GM18511 (cell line): ENCODE results near the gene SLC16A2.

Source experiments
- ATAC-seq: cut with Tn5 transposase; IDR thresholded peaks from one replicate; pipeline ENCODE4 v1.9.1; 2021; ENCODE audit warnings: mild to moderate bottlenecking, moderate library complexity; ENCODE audit not compliant: unreplicated experiment

Gene SLC16A2

DNA sequence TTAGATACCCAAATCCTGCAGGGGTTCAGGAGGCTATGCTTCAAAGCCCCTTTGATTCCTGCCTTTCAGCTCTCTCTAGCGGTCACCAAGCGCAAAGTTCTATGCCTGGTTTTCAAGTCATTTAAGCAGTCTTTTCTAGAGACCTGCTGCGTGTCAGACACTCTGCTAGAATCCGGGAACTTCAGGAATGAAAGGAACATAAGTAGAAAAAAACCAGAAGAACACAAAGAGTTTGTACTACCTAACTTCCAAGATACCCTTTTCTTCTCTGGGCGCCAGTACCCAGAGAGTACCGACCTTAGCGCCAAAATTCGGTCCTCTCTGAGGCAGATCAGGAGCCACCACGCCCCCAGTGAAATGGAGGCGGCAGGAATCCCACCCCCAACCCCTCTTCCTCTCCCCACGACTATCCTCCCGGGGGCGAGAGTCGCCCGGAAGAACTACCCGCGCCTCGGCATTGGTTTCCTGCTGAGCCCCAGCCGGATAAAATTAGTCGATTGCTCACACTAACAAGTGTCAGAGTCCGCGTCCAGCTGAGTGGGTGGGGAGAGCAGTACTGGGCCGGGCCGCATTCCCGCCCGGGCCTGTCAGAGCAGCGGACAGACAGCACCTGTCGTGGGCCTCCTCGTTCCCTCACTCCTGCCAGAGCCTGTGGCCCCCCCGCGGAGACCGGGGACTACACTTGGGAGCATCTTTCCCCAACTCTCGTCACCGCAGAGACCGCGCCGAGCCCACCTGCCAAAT, 114.3 kb downstream of the SLC16A2 start:
- peak; percentile 39 for ATAC-seq

DNA sequence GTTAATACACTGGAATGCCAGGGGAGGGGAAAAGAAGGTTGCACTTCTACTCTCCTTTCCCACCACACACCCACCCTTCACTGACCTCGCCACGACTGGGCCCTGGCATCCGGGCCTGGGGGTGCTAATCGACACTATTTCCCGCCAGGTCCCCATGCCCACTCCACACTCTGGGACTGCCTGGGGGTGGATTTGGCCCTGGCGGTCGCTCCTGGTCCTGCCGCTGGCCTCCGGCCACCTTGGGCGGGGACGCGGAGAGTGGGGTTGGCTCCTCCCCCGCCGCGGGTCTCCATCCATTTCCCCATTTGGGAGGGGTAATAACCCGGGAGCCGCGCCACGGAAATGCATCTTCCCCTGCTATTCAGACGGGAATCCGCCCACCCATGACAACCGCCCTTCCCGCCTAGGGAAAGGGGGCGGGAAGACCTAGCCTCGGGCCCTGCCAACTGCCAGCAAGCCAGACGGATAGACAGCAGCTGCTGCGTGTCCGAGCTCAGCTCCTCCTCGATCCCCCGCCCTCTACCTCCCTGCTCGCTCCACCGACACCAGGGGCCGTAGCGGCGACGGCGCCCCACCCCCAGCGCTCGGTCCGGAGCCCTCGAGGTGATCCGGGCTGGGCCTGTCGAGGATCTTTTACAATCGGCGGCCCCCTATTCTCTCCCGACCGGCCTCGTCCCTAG, 115.0 kb downstream of the SLC16A2 start:
- ATAC-seq, result peak; percentile 67

DNA sequence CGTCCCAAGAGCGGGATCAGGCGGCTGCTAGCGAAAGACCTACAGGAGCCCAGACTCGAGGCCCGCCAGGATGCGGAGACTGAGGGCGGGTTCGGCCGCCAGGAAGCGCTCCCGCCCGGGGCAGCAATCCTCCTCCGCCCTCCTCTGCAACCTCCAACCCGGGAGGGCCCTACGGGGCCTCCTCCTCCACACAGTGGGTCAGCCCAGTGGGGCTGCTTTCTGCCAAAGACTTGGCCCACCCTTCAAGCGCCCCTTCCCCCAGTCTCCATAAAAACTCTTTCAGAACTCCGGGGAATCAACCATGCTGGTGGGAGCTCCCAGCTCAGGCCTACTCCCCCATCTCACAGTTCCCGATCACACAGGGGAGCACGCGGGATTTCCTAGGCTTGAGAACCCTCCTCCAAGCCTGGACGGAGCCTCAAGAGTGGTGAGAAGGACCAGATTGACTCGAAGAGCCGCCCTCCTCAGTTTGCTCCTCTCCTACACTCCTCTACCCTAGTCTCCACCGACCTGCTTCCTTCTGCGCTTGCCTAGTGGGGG, 115.6 kb downstream of the SLC16A2 start:
- peak; percentile 21 for ATAC-seq

- ATAC-seq, result no peak
These were observed 119.4 kb downstream of the SLC16A2 start for GRCh38 chrX:74540635-74541249.

DNA sequence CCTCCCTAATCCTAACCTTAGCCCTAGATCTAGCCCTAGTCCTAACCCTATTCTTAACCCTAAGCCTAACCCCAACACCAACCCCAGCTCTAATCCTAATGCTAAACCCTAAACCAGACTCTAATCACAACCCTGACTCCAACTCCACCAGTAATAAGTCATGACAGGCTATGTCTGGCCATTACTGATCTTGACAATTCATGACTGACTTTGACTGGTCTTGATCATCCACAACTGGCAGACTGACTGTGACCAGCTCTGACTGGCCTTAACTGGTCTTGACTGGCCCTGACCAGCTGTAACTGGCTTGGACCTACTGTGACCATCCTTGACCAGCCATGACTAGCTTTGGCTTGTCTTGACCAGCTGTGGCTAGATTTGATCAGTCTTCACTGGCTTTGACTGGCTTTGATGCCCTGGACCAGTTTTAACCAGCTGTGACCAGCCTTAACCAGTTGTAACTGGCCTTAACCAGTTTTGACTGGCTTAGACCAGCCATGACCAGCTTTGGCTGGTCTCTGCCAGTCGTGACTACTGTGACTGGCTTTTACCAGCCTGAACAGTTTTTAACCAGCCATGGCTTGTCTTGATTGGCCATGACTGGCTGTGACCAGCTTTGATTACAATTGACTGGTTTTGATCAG, 124.7 kb downstream of the SLC16A2 start:
- ATAC-seq, result no peak

DNA sequence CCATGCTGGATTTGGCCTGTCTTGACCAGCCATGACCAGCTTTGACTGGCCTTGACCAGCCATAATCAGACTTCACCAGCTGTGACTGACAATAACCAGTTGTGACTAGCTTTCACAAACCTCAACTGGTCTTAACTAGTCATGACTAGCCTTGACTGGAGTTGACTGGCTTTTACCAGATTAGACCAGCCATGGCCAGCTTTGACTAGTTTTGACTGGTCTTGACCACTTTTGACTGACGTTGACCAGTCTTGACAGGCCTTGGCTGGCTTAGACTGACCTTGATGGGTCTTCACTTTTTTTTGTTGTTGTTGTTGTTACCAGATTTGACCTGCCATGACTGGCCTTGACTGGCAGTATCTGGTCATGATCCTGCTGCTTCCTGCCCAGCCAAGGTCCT, 125.7 kb downstream of the SLC16A2 start:
- no peak for ATAC-seq

GRCh38 chrX:74550295-74550802, 129.1 kb downstream of the SLC16A2 start:
- peak; percentile 93 for ATAC-seq

DNA sequence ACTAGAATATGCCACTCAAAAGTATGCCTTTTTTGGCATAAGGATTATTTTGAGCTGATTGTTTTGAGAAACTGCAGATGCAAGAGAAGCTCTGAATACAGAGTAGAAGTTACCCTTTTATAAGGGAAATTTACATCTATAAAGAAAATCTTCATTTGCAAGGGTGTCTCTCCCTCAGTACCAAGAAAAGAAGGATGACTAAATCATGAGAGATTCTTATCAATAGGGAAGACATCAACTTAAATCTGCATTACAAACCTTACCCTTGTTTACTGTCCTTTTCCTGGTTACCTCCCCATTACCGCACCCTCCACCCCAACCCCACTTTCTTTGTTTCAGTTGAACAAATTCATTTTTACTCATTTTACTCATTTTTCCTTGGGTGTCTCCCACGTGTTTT, 130.6 kb downstream of the SLC16A2 start:
- no peak for ATAC-seq

DNA sequence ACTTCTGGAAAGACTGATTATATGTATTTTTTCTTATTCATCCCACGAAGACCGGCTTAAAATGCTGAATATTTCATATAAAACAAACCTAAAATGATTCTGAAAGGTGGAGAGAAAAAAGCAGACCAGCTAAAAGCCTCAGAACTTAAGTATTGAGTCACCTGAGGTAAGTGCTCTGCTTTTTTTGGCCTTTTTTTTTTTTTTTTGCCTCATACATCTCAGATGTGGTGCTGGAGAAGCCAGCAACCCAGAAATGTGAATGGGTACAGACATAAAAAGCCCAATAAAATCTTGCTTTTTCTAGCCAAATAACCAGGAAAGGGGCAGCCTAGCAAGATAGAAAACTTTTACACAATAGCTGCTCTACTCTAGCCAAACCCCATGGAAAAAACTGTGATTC, 136.1 kb downstream of the SLC16A2 start:
- no peak for ATAC-seq

GRCh38 chrX:74578137-74578536, 156.8 kb downstream of the SLC16A2 start:
- ATAC-seq, result no peak

GRCh38 chrX:74579597-74580198, 158.4 kb downstream of the SLC16A2 start:
- ATAC-seq, result no peak
